Neuronal stem cell (in vitro differentiated cells): ENCODE measurements around the gene NDST1.

Source experiments
- DNase-seq: peaks from one replicate; pipeline ENCODE4 v3.0.0-alpha.2; 2013; ENCODE audit warnings: low spot score
- H2AFZ ChIP-seq: one replicate; pipeline ENCODE4 v1.6.1; 2013; ENCODE audit warnings: mild to moderate bottlenecking, low read length, inconsistent platforms
- H2AK5ac ChIP-seq: 2 replicates; pipeline ENCODE4 v1.6.1; 2013; ENCODE audit warnings: low read depth, mild to moderate bottlenecking, inconsistent platforms, low read length, moderate library complexity, mixed read lengths
- H2BK120ac ChIP-seq: 2 replicates; pipeline ENCODE4 v1.6.1; 2013; ENCODE audit warnings: low read depth, mild to moderate bottlenecking, inconsistent platforms, low read length, moderate library complexity, mixed read lengths
- H2BK12ac ChIP-seq: one replicate; pipeline ENCODE4 v1.6.1; 2013; ENCODE audit warnings: low read length, inconsistent platforms
- H2BK15ac ChIP-seq: 2 replicates; pipeline ENCODE4 v1.6.1; 2013; ENCODE audit warnings: mild to moderate bottlenecking, low read length, inconsistent platforms, mixed read lengths
- H2BK5ac ChIP-seq: one replicate; pipeline ENCODE4 v1.6.1; 2013; ENCODE audit warnings: inconsistent platforms, mild to moderate bottlenecking, low read length, moderate library complexity
- H3K14ac ChIP-seq: one replicate; pipeline ENCODE4 v1.6.1; 2013; ENCODE audit warnings: low read length, inconsistent platforms
- H3K18ac ChIP-seq: 2 replicates; pipeline ENCODE4 v1.6.1; 2013; ENCODE audit warnings: low read length, inconsistent platforms
- H3K23ac ChIP-seq: 2 replicates; pipeline ENCODE4 v1.6.1; 2013; ENCODE audit warnings: low read depth, mild to moderate bottlenecking, mixed read lengths, low read length, inconsistent platforms; ENCODE audit not compliant: poor library complexity
- H3K27ac ChIP-seq: replicated peaks from 3 replicates; pipeline ENCODE4 v1.5.1; 2013; ENCODE audit warnings: low read length, inconsistent platforms
- H3K27me3 ChIP-seq, 3 experiments: 2 replicates each; pipeline ENCODE4 v1.6.1; 2013; ENCODE audit warnings: low read length in 3 of 3, mild to moderate bottlenecking in 2 of 3, inconsistent platforms in 1 of 3, low read depth in 1 of 3, mixed read lengths in 1 of 3, moderate library complexity in 1 of 3; ENCODE audit not compliant: control insufficient read depth in 3 of 3, insufficient read depth in 3 of 3
- H3K36me3 ChIP-seq, 2 donors: replicated peaks in 1 of 2; 2 replicates each; pipeline ENCODE4 v1.6.1; 2013; ENCODE audit warnings: low read length in 2 of 2; ENCODE audit not compliant: control insufficient read depth in 2 of 2, insufficient read depth in 2 of 2
- H3K4ac ChIP-seq: 2 replicates; pipeline ENCODE4 v1.6.1; 2013; ENCODE audit warnings: inconsistent platforms, mild to moderate bottlenecking, low read length, moderate library complexity
- H3K4me1 ChIP-seq, 2 donors: 1 replicate in 1 of 2; 2 replicates in 1 of 2; pipeline ENCODE4 v1.6.1; 2013; ENCODE audit warnings: low read length in 2 of 2, low read depth in 1 of 2; ENCODE audit not compliant: control insufficient read depth in 2 of 2, insufficient read depth in 1 of 2
- H3K4me2 ChIP-seq: one replicate; pipeline ENCODE4 v1.6.1; 2013; ENCODE audit warnings: mild to moderate bottlenecking, low read length, inconsistent platforms; ENCODE audit not compliant: insufficient read depth, poor library complexity, severe bottlenecking
- H3K4me3 ChIP-seq, 2 donors: 2 replicates each; pipeline ENCODE4 v1.5.1; 2013; ENCODE audit warnings: low read length in 2 of 2, mild to moderate bottlenecking in 2 of 2, inconsistent platforms in 1 of 2, moderate library complexity in 1 of 2
- H3K79me1 ChIP-seq: one replicate; pipeline ENCODE4 v1.6.1; 2013; ENCODE audit warnings: low read depth, mild to moderate bottlenecking, inconsistent platforms, low read length, moderate library complexity
- H3K9ac ChIP-seq: one replicate; pipeline ENCODE4 v1.6.1; 2013; ENCODE audit warnings: mild to moderate bottlenecking, low read depth, low read length, inconsistent platforms; ENCODE audit not compliant: poor library complexity
- H3K9me3 ChIP-seq, 2 donors: replicated peaks in 1 of 2; 2 replicates each; pipeline versions ENCODE3 to v1.6.1; 2013; ENCODE audit warnings: low read length in 2 of 2, mild to moderate bottlenecking in 2 of 2, inconsistent platforms in 1 of 2, low read depth in 1 of 2, mixed read lengths in 1 of 2, moderate library complexity in 1 of 2; ENCODE audit not compliant: control insufficient read depth in 2 of 2, insufficient read depth in 1 of 2
- H4K8ac ChIP-seq: one replicate; pipeline ENCODE4 v1.6.1; 2013; ENCODE audit warnings: low read depth, mild to moderate bottlenecking, inconsistent platforms, low read length, moderate library complexity
- H4K91ac ChIP-seq: one replicate; pipeline ENCODE4 v1.6.1; 2013; ENCODE audit warnings: low read length, low read depth, mild to moderate bottlenecking, inconsistent platforms; ENCODE audit not compliant: poor library complexity
- WGBS, 2 donors: extraction: QIAGEN DNeasy Blood & Tissue Kit; methylation state at CpG; one replicate each; pipeline ENCODE4 v1.1.7; 2013; ENCODE audit warnings: missing lambda C conversion rate in 2 of 2, mixed read lengths in 1 of 2; ENCODE audit not compliant: insufficient read length in 2 of 2, insufficient replicate concordance in 1 of 2; ENCODE audit errors: extremely low coverage in 2 of 2; 5-methylcytosine and 5-hydroxymethylcytosine counted together

The NDST1 gene

GRCh38 chr5:150589862-150590601, 82.1 kb downstream of the NDST1 start:
- Histone ChIP-seq H3K14ac (no peak overlapping the region), H4K91ac (no peak overlapping the region), H3K4me3 (no peak overlapping the region), H3K9me3 (no peaks in the 10 kb centered on the region), H3K27me3 (peaks cover 0 to 2% (median 0%) of the 10 kb centered on the region in 3 experiments), H3K27ac (no peak overlapping the region), H2BK120ac (no peak overlapping the region), H4K8ac (no peak overlapping the region), H2BK15ac (peak overlapping the region; percentile 72), H3K23ac (no peak overlapping the region), H2AK5ac (peak overlapping the region; percentile 39), H3K4ac (no peak overlapping the region), H2AFZ (peak overlapping the region; percentile 95), H3K4me1 (peaks cover 13 to 22% of the 10 kb centered on the region in 2 donors), H2BK12ac (no peak overlapping the region), H3K18ac (peak overlapping the region; percentile 15), H3K79me1 (no peaks in the 10 kb centered on the region), H3K4me2 (no peak overlapping the region), H2BK5ac (no peak overlapping the region), H3K36me3 (no peaks in the 10 kb centered on the region), H3K9ac (no peak overlapping the region)
- no CpG with 5 or more reads among the region's 12 CpGs for WGBS, 2 donors
- no peak for DNase-seq

GRCh38 chr5:150590979-150591695, 83.2 kb downstream of the NDST1 start:
- no peak overlapping the region for H3K4me2 ChIP-seq
- no peak overlapping the region for H2BK120ac ChIP-seq
- H2BK12ac ChIP-seq, result no peak overlapping the region
- no peak overlapping the region for H3K4ac ChIP-seq
- no peak overlapping the region for H4K91ac ChIP-seq
- H3K27ac ChIP-seq, result no peak overlapping the region
- peaks cover 16 to 32% of the 10 kb centered on the region in 2 donors for H3K4me1 ChIP-seq
- no peaks in the 10 kb centered on the region for H3K36me3 ChIP-seq
- no peaks in the 10 kb centered on the region for H3K79me1 ChIP-seq
- H2BK15ac ChIP-seq, result peak overlapping the region; percentile 12
- no peak overlapping the region for H2BK5ac ChIP-seq
- no peak overlapping the region for H3K9ac ChIP-seq
- no CpG with 5 or more reads among the region's 12 CpGs for WGBS, 2 donors
- no peak overlapping the region for H3K4me3 ChIP-seq
- DNase-seq, result peak; percentile 23
- H2AK5ac ChIP-seq, result no peak overlapping the region
- H3K14ac ChIP-seq, result no peak overlapping the region
- no peak overlapping the region for H3K23ac ChIP-seq
- no peaks in the 10 kb centered on the region for H3K9me3 ChIP-seq
- H2AFZ ChIP-seq, result peak overlapping the region; percentile 95
- peak overlapping the region; percentile 86 for H3K18ac ChIP-seq
- H3K27me3 ChIP-seq, result no peaks in the 10 kb centered on the region
- H4K8ac ChIP-seq, result no peak overlapping the region

- Histone ChIP-seq H3K9ac (no peak overlapping the region), H3K4me3 (no peak overlapping the region), H3K36me3 (no peaks in the 10 kb centered on the region), H3K79me1 (no peaks in the 10 kb centered on the region), H3K9me3 (no peaks in the 10 kb centered on the region), H3K27me3 (no peaks in the 10 kb centered on the region), H3K4me2 (no peak overlapping the region), H2BK15ac (no peak overlapping the region), H3K4ac (no peak overlapping the region), H2BK12ac (no peak overlapping the region), H2BK120ac (no peak overlapping the region), H3K23ac (no peak overlapping the region), H2BK5ac (no peak overlapping the region), H3K27ac (no peak overlapping the region), H3K18ac (no peak overlapping the region), H4K8ac (no peak overlapping the region), H2AK5ac (no peak overlapping the region), H4K91ac (no peak overlapping the region), H3K14ac (no peak overlapping the region), H3K4me1 (peaks cover 16 to 32% of the 10 kb centered on the region in 2 donors), H2AFZ (no peak overlapping the region)
- no CpG with 5 or more reads among the region's 4 CpGs for WGBS, 2 donors
- DNase-seq, result no peak
Measured at GRCh38 chr5:150593593-150593992, 85.7 kb downstream of the NDST1 start.

DNA sequence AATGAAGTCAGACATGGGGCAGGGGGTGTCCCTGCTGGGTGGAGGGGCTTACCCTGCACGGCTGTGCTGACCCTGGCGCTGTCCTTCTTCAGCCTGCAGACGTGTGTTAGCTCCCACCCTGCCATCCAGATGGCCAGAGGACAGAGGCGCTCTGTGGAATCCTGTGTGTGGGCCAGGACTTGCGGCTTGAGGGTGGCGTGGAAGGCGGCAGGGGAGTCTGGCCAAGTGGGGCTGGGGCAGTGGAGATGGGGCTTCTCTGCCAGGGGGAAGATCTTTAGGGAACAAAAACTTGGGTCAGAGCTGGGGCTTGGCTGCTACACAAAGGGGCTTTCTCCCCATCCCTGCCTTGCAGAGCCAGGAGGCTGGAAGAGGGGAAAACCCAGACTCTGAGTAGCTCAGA, 86.1 kb downstream of the NDST1 start:
- Histone ChIP-seq H2AK5ac (no peak overlapping the region), H3K23ac (no peak overlapping the region), H3K27me3 (no peaks in the 10 kb centered on the region), H4K91ac (no peak overlapping the region), H2BK5ac (no peak overlapping the region), H3K36me3 (no peaks in the 10 kb centered on the region), H3K79me1 (no peaks in the 10 kb centered on the region), H2AFZ (no peak overlapping the region), H2BK12ac (no peak overlapping the region), H3K9ac (no peak overlapping the region), H3K9me3 (no peaks in the 10 kb centered on the region), H3K18ac (peak overlapping the region; percentile 63), H2BK120ac (no peak overlapping the region), H3K4ac (no peak overlapping the region), H2BK15ac (no peak overlapping the region), H3K4me3 (no peak overlapping the region), H3K27ac (no peak overlapping the region), H3K4me1 (peaks cover 16 to 32% of the 10 kb centered on the region in 2 donors), H3K14ac (no peak overlapping the region), H3K4me2 (no peak overlapping the region), H4K8ac (no peak overlapping the region)
- DNase-seq, result no peak
- WGBS, 2 donors, result no CpG with 5 or more reads among the region's 7 CpGs
